WI38 (cell line): ENCODE data around the gene CTPS1.

Source experiments
- H3K4me3 ChIP-seq: 2 replicates; pipeline ENCODE4 v1.5.1; 2011; ENCODE audit warnings: low read depth, mild to moderate bottlenecking, control low read depth, low read length
- TF ChIP-seq, protein P1 (sequence below): IDR thresholded peaks from 2 replicates; pipeline ENCODE4 v1.5.1; 2012; ENCODE audit warnings: low read depth, mild to moderate bottlenecking, control low read depth, low read length

The CTPS1 gene

DNA sequence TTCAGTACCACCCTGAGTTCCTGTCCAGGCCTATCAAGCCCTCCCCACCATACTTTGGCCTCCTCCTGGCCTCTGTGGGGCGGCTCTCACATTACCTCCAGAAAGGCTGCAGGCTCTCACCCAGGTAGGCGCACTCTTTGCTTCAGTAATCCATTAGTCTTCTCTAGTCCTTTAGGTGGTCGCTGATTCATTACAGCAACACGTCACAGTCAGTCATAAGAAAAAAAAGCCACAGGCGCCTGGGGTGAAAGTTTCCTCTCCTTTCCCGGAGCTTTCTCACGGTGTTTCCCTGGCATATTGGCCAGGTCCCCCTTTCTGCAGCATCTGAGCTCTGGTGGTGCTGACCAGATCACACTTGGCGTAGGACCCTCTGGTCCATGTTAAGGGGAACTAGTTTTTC is 30.0 kb downstream of the CTPS1 start:
- no peak overlapping the region for H3K4me3 ChIP-seq
- TF ChIP-seq, protein P1, sequence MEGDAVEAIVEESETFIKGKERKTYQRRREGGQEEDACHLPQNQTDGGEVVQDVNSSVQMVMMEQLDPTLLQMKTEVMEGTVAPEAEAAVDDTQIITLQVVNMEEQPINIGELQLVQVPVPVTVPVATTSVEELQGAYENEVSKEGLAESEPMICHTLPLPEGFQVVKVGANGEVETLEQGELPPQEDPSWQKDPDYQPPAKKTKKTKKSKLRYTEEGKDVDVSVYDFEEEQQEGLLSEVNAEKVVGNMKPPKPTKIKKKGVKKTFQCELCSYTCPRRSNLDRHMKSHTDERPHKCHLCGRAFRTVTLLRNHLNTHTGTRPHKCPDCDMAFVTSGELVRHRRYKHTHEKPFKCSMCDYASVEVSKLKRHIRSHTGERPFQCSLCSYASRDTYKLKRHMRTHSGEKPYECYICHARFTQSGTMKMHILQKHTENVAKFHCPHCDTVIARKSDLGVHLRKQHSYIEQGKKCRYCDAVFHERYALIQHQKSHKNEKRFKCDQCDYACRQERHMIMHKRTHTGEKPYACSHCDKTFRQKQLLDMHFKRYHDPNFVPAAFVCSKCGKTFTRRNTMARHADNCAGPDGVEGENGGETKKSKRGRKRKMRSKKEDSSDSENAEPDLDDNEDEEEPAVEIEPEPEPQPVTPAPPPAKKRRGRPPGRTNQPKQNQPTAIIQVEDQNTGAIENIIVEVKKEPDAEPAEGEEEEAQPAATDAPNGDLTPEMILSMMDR = no peak

DNA sequence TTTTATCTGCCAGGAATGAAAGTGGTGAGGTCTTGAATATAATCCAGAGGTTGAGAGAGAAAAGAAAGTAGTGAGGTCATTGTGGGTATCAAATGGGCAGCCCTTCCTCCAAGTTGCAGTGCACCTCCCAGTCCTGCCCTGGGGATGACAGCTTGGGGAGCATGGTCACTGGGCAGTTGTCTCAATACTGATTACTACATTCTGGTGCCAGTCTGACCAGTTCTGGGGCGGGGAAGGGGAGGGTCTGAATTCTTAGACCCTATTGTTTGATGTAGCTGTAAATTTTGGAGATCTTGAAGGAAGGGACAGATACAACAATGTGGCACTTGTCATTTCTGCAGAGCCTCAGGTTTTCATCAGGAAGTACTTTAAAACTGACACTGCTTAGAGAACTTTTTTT is 30.8 kb downstream of the CTPS1 start:
- H3K4me3 ChIP-seq = no peak overlapping the region
- TF ChIP-seq, protein P1 = no peak

DNA sequence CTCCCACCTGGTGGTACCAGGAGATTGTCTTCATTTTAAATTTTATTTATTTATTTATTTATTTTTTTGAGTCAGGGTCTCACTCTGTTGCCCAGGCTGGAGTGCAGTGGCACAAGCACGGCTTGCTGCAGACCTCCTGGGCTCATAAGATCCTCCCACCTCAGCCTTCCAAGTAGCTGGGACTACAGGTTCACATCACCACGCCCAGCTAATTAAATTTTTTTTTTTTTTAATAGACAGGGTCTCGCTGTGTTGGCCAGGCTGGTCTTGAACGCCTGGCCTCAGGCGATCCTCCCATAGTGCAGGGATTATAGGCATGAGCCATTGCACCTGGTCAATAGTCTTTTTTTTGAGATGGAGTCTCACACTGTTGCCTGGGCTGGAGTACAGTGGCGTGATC is 33.5 kb downstream of the CTPS1 start:
- TF ChIP-seq, protein P1 = no peak
- H3K4me3 ChIP-seq = no peak overlapping the region

DNA sequence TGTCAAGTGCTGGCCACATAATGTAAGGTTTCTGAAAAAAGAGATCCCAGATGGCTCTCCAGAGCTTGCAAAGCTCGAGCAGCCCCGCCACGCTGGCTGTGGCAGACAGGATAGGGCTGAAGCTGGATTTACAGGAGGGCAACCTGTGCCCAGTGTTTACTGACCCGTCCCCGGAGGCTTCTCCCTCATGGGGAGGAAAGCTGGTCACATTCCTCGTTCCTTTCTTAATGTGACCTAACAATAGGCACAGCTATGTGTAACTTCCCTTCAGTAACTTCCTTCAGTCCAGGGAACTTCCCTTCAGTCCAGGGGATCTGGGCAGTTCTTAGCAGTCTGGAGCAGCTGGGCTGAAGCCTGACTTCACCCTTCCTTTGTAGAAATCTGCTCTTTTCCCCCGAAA is 34.3 kb downstream of the CTPS1 start:
- TF ChIP-seq, protein P1 = no peak

DNA sequence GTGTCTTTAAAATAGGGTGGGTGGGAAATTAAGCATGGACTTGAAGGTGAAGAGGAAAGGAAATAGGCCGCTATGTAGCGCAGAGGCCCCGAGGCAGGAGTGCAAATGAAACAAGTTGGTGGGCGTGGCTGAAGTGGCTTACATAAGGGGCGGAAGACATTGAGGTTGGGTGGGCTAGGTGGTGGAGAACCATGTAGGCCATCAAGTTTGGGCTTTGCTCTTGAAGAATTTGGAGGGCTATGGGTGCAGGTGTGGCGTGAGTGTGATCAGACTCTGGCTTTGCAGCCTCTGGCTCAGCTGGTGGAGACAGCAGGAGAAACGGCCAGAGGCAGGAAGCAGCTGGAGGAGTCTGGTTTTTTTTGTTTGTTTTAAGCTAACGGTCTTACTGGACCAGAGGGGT is 35.4 kb downstream of the CTPS1 start:
- TF ChIP-seq, protein P1 = no peak
- no peak overlapping the region for H3K4me3 ChIP-seq

More for the DNA sequence above, 34.3 kb downstream of the CTPS1 start:
- no peak overlapping the region for H3K4me3 ChIP-seq

DNA sequence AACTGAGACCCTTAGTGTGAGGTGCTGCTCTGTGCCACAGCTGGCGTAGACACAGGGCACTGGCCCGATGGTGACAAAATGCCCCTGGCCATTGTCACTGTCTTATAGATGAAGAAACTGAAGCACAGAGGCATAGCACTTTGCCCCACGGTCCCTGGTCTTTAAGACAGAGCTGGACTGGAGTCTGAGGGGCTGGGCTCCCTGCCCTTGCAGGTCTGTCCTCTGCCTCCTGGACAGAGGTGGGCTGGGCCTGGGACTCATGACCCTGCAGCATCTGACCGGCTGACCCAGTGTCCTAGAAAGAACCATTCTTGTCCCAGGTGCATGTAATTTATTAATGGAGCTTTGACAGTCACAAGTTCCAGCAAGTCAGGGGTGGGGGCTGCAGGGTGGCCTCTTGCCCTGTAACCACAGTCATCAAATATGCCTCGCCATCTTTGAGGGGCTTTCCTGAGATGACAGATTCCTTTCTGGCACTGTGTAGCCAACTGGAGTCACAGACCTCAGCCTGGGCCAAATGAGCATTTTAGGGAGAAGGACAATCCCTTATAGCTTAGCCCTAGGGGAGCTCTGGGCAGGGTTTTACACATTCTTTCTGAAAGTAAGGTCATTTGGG is 35.9 kb downstream of the CTPS1 start:
- no peak overlapping the region for H3K4me3 ChIP-seq

DNA sequence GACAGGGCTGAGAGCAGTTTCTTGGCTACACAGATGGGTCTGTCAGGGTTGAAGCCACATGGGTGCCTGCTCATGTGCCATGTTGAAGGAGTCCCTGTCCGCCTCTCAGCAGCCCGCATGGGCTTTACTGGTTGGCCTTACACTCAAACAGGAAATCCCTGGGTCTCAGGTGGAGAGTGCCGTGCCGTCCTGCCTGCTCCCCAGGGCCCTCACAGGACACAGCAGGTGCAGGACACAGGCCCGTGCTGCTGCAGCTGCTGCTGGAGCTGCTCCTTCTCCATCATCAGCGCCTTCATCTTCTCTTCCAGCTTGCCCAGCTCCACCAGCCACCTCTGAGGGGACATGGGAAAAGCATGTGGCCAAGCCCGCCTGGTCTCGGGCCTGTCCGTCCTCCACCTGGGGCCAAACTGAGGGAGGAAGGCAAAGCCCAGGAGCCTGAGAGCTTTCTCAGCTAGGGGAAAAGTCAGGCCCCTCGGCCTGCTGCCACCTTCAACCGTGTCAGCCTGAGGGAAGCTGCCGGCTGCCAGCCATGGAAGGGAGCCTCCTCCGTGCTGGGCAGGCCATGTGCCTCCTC is 36.5 kb downstream of the CTPS1 start:
- H3K4me3 ChIP-seq = no peak overlapping the region
- TF ChIP-seq, protein P1 = no peak

More for the DNA sequence above, 35.9 kb downstream of the CTPS1 start:
- TF ChIP-seq, protein P1 = no peak
